Type B pancreatic cell (in vitro differentiated cells): ENCODE data around the gene SLC38A11. TPM values are rescaled to one million over a fixed set of nuclear protein-coding genes. Genes with fewer than 3 reads are reported as not detected.

ENCODE experiments used
- DNase-seq: peaks from one replicate; pipeline ENCODE4 v3.0.0; 2021; ENCODE audit warnings: mixed read lengths; ENCODE audit not compliant: unreplicated experiment; ENCODE audit errors: extremely low spot score
- H3K27ac Mint-ChIP-seq: 2 replicates; pipeline ENCODE4 v1.8.0; 2021; ENCODE audit warnings: mild to moderate bottlenecking, mixed read lengths
- H3K27me3 Mint-ChIP-seq: 2 replicates; pipeline ENCODE4 v1.8.0; 2021; ENCODE audit warnings: mixed read lengths
- H3K36me3 Mint-ChIP-seq: 2 replicates; pipeline ENCODE4 v1.8.0; 2021; ENCODE audit warnings: mixed read lengths
- H3K4me1 Mint-ChIP-seq: one replicate; pipeline ENCODE4 v1.8.0; 2021; ENCODE audit warnings: mixed read lengths; ENCODE audit not compliant: unreplicated experiment
- H3K4me3 Mint-ChIP-seq: 2 replicates; pipeline ENCODE4 v1.8.0; 2021; ENCODE audit warnings: mild to moderate bottlenecking, mixed read lengths
- H3K9me3 Mint-ChIP-seq: 2 replicates; pipeline ENCODE4 v1.8.0; 2021; ENCODE audit warnings: mixed read lengths
- total RNA-seq: library from RNA; stranded (reverse); gene quantifications from 2 replicates; pipeline ENCODE4 v1.2.1, GENCODE V29; 2021; ENCODE audit warnings: low replicate concordance
- TF ChIP-seq, protein P1 (sequence below): fragments of 200-600 bp; sonication (generic); conservative IDR thresholded peaks from 2 replicates; pipeline ENCODE4 v1.5.0; 2021; ENCODE audit warnings: antibody characterized with exemption, mild to moderate bottlenecking

The SLC38A11 gene
- total RNA-seq, 1 donor from 2014 or later = 3.7 TPM

GRCh38 chr2:164888592-164888991, 66.7 kb downstream of the SLC38A11 start:
- DNase-seq = no peak
- no peak overlapping the region for H3K27ac Mint-ChIP-seq
- TF ChIP-seq, protein P1, sequence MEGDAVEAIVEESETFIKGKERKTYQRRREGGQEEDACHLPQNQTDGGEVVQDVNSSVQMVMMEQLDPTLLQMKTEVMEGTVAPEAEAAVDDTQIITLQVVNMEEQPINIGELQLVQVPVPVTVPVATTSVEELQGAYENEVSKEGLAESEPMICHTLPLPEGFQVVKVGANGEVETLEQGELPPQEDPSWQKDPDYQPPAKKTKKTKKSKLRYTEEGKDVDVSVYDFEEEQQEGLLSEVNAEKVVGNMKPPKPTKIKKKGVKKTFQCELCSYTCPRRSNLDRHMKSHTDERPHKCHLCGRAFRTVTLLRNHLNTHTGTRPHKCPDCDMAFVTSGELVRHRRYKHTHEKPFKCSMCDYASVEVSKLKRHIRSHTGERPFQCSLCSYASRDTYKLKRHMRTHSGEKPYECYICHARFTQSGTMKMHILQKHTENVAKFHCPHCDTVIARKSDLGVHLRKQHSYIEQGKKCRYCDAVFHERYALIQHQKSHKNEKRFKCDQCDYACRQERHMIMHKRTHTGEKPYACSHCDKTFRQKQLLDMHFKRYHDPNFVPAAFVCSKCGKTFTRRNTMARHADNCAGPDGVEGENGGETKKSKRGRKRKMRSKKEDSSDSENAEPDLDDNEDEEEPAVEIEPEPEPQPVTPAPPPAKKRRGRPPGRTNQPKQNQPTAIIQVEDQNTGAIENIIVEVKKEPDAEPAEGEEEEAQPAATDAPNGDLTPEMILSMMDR = no peak
- H3K27me3 Mint-ChIP-seq = no peaks in the 10 kb centered on the region
- H3K36me3 Mint-ChIP-seq = no peaks in the 10 kb centered on the region
- H3K4me1 Mint-ChIP-seq = peaks cover 18% of the 10 kb centered on the region
- H3K4me3 Mint-ChIP-seq = no peak overlapping the region
- no peaks in the 10 kb centered on the region for H3K9me3 Mint-ChIP-seq

- H3K36me3 Mint-ChIP-seq = no peaks in the 10 kb centered on the region
- no peak for DNase-seq
- TF ChIP-seq, protein P1 = no peak
- peaks cover 18% of the 10 kb centered on the region for H3K4me1 Mint-ChIP-seq
- H3K27ac Mint-ChIP-seq = no peak overlapping the region
- no peak overlapping the region for H3K4me3 Mint-ChIP-seq
- H3K27me3 Mint-ChIP-seq = no peaks in the 10 kb centered on the region
- H3K9me3 Mint-ChIP-seq = no peaks in the 10 kb centered on the region
These were observed 67.7 kb downstream of the SLC38A11 start for GRCh38 chr2:164887434-164888144.

DNA sequence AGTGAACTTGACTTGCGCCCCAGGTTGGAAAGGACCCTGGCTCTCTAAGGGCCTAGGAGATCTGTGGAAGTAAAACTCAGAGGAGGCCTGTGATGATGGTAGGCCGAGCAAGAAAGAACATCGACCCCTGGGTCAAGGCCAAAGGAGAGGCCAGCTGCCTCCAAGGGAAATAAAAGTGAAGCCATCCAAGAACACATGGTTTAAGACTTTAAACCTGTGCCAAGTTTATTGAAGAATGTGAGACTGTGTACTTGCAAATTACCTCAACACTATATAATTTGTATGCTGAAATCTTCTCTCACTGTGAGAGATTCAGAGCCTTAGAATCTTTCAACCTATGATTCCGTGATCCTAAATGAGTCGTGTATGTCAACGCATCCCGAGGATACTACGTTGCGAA, 73.0 kb downstream of the SLC38A11 start:
- no peak for DNase-seq
- Mint-ChIP-seq H3K27ac (no peak overlapping the region), H3K4me1 (peaks cover 15% of the 10 kb centered on the region), H3K36me3 (no peaks in the 10 kb centered on the region), H3K4me3 (no peak overlapping the region), H3K9me3 (no peaks in the 10 kb centered on the region), H3K27me3 (no peaks in the 10 kb centered on the region)
- TF ChIP-seq, protein P1 = no peak

GRCh38 chr2:164881524-164881923, 73.8 kb downstream of the SLC38A11 start:
- no peaks in the 10 kb centered on the region for H3K9me3 Mint-ChIP-seq
- no peak overlapping the region for H3K27ac Mint-ChIP-seq
- peaks cover 15% of the 10 kb centered on the region for H3K4me1 Mint-ChIP-seq
- no peak for DNase-seq
- no peaks in the 10 kb centered on the region for H3K27me3 Mint-ChIP-seq
- no peak overlapping the region for H3K4me3 Mint-ChIP-seq
- TF ChIP-seq, protein P1 = no peak
- no peaks in the 10 kb centered on the region for H3K36me3 Mint-ChIP-seq

- H3K9me3 Mint-ChIP-seq = no peaks in the 10 kb centered on the region
- H3K27me3 Mint-ChIP-seq = no peaks in the 10 kb centered on the region
- no peaks in the 10 kb centered on the region for H3K36me3 Mint-ChIP-seq
- DNase-seq = no peak
- no peak overlapping the region for H3K4me3 Mint-ChIP-seq
- TF ChIP-seq, protein P1 = no peak
- H3K27ac Mint-ChIP-seq = no peak overlapping the region
- peaks cover 15% of the 10 kb centered on the region for H3K4me1 Mint-ChIP-seq
These were observed 75.3 kb downstream of the SLC38A11 start for GRCh38 chr2:164879901-164880535.
